Sigmoid colon (tissue), 4 donors: ENCODE results near the gene LEKR1.

ENCODE experiments used
- CTCF ChIP-seq, 4 experiments: fragments of 450-650 bp in 3 of 4; fragments of 200-600 bp in 1 of 4; IDR thresholded peaks; one replicate each; pipeline ENCODE4 v1.5.1; 2016 to 2019; ENCODE audit warnings: antibody characterized with exemption in 4 of 4, mild to moderate bottlenecking in 3 of 4, moderate library complexity in 2 of 4
- EP300 ChIP-seq, 4 donors: sonication (generic); formaldehyde crosslinking; IDR thresholded peaks; one replicate each; pipeline ENCODE4 v1.6.1; 2017; ENCODE audit warnings: antibody characterized with exemption in 4 of 4
- POLR2A ChIP-seq, 2 donors: fragments of 450-650 bp; IDR thresholded peaks; one replicate each; pipeline ENCODE4 v1.6.1; 2016; ENCODE audit warnings: antibody characterized with exemption in 2 of 2, mild to moderate bottlenecking in 2 of 2, moderate library complexity in 2 of 2
- POLR2AphosphoS5 ChIP-seq, 4 donors: sonication (generic); formaldehyde crosslinking; IDR thresholded peaks; one replicate each; pipeline ENCODE4 v1.6.1; 2017; ENCODE audit warnings: antibody characterized with exemption in 4 of 4

GRCh38 chr3:156964577-156964976 lies 138.4 kb downstream of the LEKR1 start:
- TF ChIP-seq CTCF (IDR thresholded peaks at IDR 0.05) = no peak
- no peak for TF ChIP-seq POLR2AphosphoS5 (IDR thresholded peaks at IDR 0.05)
- no peak for TF ChIP-seq POLR2A (IDR thresholded peaks at IDR 0.05)
- no peak for TF ChIP-seq EP300 (IDR thresholded peaks at IDR 0.05)
